Activated CD4-positive, alpha-beta T cell treated with anti-CD3 and anti-CD28 coated beads for 36 hours (primary cell): ENCODE measurements around the gene XYLB. TPM values are rescaled to one million over a fixed set of nuclear protein-coding genes. Genes with fewer than 3 reads are reported as not detected.
A peak's percentile ranks its signal among the peaks of the same experiment; 100 is the strongest.

Experiments
- ATAC-seq: fragments of 200-7000 bp; cut with Tn5 transposase; one replicate; pipeline ENCODE4 v1.10.0; 2021; ENCODE audit warnings: mild to moderate bottlenecking, moderate library complexity
- CTCF ChIA-PET: fragments of 350-600 bp; sonication (Branson Sonifier 250); formaldehyde crosslinking; loops from one replicate; lab custom pipeline; 2021; ENCODE audit warnings: antibody characterized with exemption; lab: Charles Lee
- POLR2A ChIA-PET: fragments of 350-600 bp; sonication (Branson Sonifier 250); formaldehyde crosslinking; loops from one replicate; lab custom pipeline; 2021; ENCODE audit warnings: antibody characterized with exemption, inconsistent platforms; lab: Charles Lee
- DNase-seq: peaks from one replicate; pipeline ENCODE4 v3.0.0-alpha.2; 2020
- H3K27ac Mint-ChIP-seq: one replicate; pipeline ENCODE4 v1.8.0; 2021; ENCODE audit warnings: mixed read lengths
- H3K27me3 Mint-ChIP-seq: one replicate; pipeline ENCODE4 v1.8.0; 2021; ENCODE audit warnings: mixed read lengths
- H3K36me3 Mint-ChIP-seq: one replicate; pipeline ENCODE4 v1.8.0; 2021; ENCODE audit warnings: low read depth, mixed read lengths
- H3K4me1 Mint-ChIP-seq: one replicate; pipeline ENCODE4 v1.8.0; 2021; ENCODE audit warnings: mixed read lengths
- H3K4me3 Mint-ChIP-seq: one replicate; pipeline ENCODE4 v1.8.0; 2021; ENCODE audit warnings: mild to moderate bottlenecking, moderate library complexity, mixed read lengths
- H3K9me3 Mint-ChIP-seq: one replicate; pipeline ENCODE4 v1.8.0; 2021; ENCODE audit warnings: low read depth, mixed read lengths
- intact Hi-C, 2 experiments: fragments of 100-400 bp; cut with DNase I in 1 of 2; cut with micrococcal nuclease in 1 of 2; formaldehyde crosslinking; loops; one replicate each; pipeline versions ENCODE4 v1.14.2 to v1.15.1; 2022 to 2024; cut with DNase I, micrococcal nuclease
- total RNA-seq, 2 experiments: library from RNA; stranded (reverse); gene quantifications; one replicate each; pipeline ENCODE4 v1.2.3, GENCODE V29; 2021

Gene XYLB
- total RNA-seq, 2 experiments from 2014 or later: 5.0 to 5.3 TPM

- H3K36me3 Mint-ChIP-seq: no peaks in the 10 kb centered on the region
Observed at GRCh38 chr3:38327335-38328009, 19.1 kb upstream of the XYLB start.

GRCh38 chr3:38331257-38332022 lies 15.1 kb upstream of the XYLB start:
- Mint-ChIP-seq H3K4me3 (no peak overlapping the region), H3K9me3 (no peaks in the 10 kb centered on the region), H3K27me3 (peaks cover 3% of the 10 kb centered on the region), H3K4me1 (peaks cover 3% of the 10 kb centered on the region), H3K27ac (no peak overlapping the region), H3K36me3 (no peaks in the 10 kb centered on the region)
- ATAC-seq (no peak), DNase-seq (no peak)
- POLR2A ChIA-PET: no interaction called here
- CTCF ChIA-PET: interaction anchor here (0.6 to 1.0 kb wide), 3 partner anchors 9 to 109 kb away, joined by 3 read pairs; partner anchors contain the start of gene XYLB
- intact Hi-C loops: no loop called here

More at GRCh38 chr3:38327335-38328009, 19.1 kb upstream of the XYLB start:
- peak; percentile 83 for ATAC-seq
- no peak for DNase-seq
- POLR2A ChIA-PET: no interaction called here
- Mint-ChIP-seq H3K27me3 (no peaks in the 10 kb centered on the region), H3K27ac (no peak overlapping the region), H3K4me1 (peaks cover 3% of the 10 kb centered on the region), H3K9me3 (no peaks in the 10 kb centered on the region), H3K4me3 (no peak overlapping the region)
- CTCF ChIA-PET: interaction anchor here (0.8 to 1.1 kb wide), 2 partner anchors 18 to 296 kb away, joined by 3 read pairs; no protein-coding TSS in a partner anchor
- intact Hi-C loops: no loop called here

GRCh38 chr3:38332201-38332600 lies 14.4 kb upstream of the XYLB start:
- ChIA-PET POLR2A (no interaction called here), CTCF (interaction anchor here (0.9 to 1.0 kb wide), 2 partner anchors 15 to 110 kb away, joined by 3 read pairs; partner anchors contain the start of gene XYLB)
- peaks cover 3% of the 10 kb centered on the region for H3K27me3 Mint-ChIP-seq
- no peaks in the 10 kb centered on the region for H3K9me3 Mint-ChIP-seq
- DNase-seq (no peak), ATAC-seq (no peak)
- peaks cover 3% of the 10 kb centered on the region for H3K4me1 Mint-ChIP-seq
- intact Hi-C loops: no loop called here
- no peaks in the 10 kb centered on the region for H3K36me3 Mint-ChIP-seq
- H3K27ac Mint-ChIP-seq: no peak overlapping the region
- H3K4me3 Mint-ChIP-seq: no peak overlapping the region

GRCh38 chr3:38334142-38335055 lies 12.2 kb upstream of the XYLB start:
- H3K36me3 Mint-ChIP-seq: no peaks in the 10 kb centered on the region
- POLR2A ChIA-PET: no interaction called here
- no peaks in the 10 kb centered on the region for H3K4me1 Mint-ChIP-seq
- intact Hi-C loops: no loop called here
- CTCF ChIA-PET: interaction anchor here (0.9 to 1.4 kb wide), 2 partner anchors 13 to 135 kb away, joined by 5 to 7 read pairs; partner anchors contain the start of gene XYLB
- H3K9me3 Mint-ChIP-seq: no peaks in the 10 kb centered on the region
- no peak overlapping the region for H3K27ac Mint-ChIP-seq
- peaks cover 3% of the 10 kb centered on the region for H3K27me3 Mint-ChIP-seq
- H3K4me3 Mint-ChIP-seq: no peak overlapping the region
- DNase-seq: no peak
- ATAC-seq: no peak

- intact Hi-C loops: no loop called here
- no peak overlapping the region for H3K4me3 Mint-ChIP-seq
- no peak for ATAC-seq
- H3K27me3 Mint-ChIP-seq: peaks cover 3% of the 10 kb centered on the region
- no peaks in the 10 kb centered on the region for H3K9me3 Mint-ChIP-seq
- H3K27ac Mint-ChIP-seq: no peak overlapping the region
- ChIA-PET POLR2A (interaction anchor here (0.6 kb wide), 1 partner anchor 9 kb away, joined by 3 read pairs; no protein-coding TSS in a partner anchor), CTCF (interaction anchor here (0.6 to 0.9 kb wide), 3 partner anchors 134 to 326 kb away, joined by 3 to 5 read pairs (median 3); no protein-coding TSS in a partner anchor)
- no peaks in the 10 kb centered on the region for H3K4me1 Mint-ChIP-seq
- no peaks in the 10 kb centered on the region for H3K36me3 Mint-ChIP-seq
- no peak for DNase-seq
Observed at GRCh38 chr3:38335263-38335662, 11.3 kb upstream of the XYLB start.

- Mint-ChIP-seq H3K36me3 (no peaks in the 10 kb centered on the region), H3K4me3 (no peak overlapping the region), H3K9me3 (no peaks in the 10 kb centered on the region), H3K27me3 (peaks cover 3% of the 10 kb centered on the region), H3K27ac (no peak overlapping the region), H3K4me1 (no peaks in the 10 kb centered on the region)
- ChIA-PET POLR2A (no interaction called here), CTCF (no interaction called here)
- intact Hi-C loops: no loop called here
- DNase-seq (no peak), ATAC-seq (no peak)
Observed at GRCh38 chr3:38337703-38338102, 8.9 kb upstream of the XYLB start.

GRCh38 chr3:38343797-38344594 lies 2.6 kb upstream of the XYLB start:
- Mint-ChIP-seq H3K4me3 (no peak overlapping the region), H3K36me3 (no peaks in the 10 kb centered on the region), H3K9me3 (no peaks in the 10 kb centered on the region), H3K27me3 (peaks cover 2% of the 10 kb centered on the region), H3K4me1 (peaks cover 2% of the 10 kb centered on the region), H3K27ac (no peak overlapping the region)
- ChIA-PET POLR2A (interaction anchor here (0.6 kb wide), 1 partner anchor 25 kb away, joined by 3 read pairs; no protein-coding TSS in a partner anchor), CTCF (interaction anchor here (0.7 to 1.2 kb wide), 5 partner anchors 56 to 226 kb away, joined by 3 to 4 read pairs (median 3); no protein-coding TSS in a partner anchor)
- no peak for ATAC-seq
- DNase-seq: no peak
- intact Hi-C loops: no loop called here

GRCh38 chr3:38345879-38346586 lies 552 bp upstream of the XYLB start:
- POLR2A ChIA-PET: interaction anchor here (0.6 kb wide), 1 partner anchor 217 kb away, joined by 3 read pairs; no protein-coding TSS in a partner anchor
- Mint-ChIP-seq H3K9me3 (no peaks in the 10 kb centered on the region), H3K4me1 (peaks cover 2% of the 10 kb centered on the region), H3K27ac (no peak overlapping the region), H3K27me3 (peaks cover 2% of the 10 kb centered on the region), H3K4me3 (peak overlapping the region; percentile 70), H3K36me3 (no peaks in the 10 kb centered on the region)
- intact Hi-C loops: loop anchor here (1.0 to 5.0 kb wide), 9 partner anchors 108 to 489 kb away; partner anchors contain the start of genes ACAA1 (in 2 of the 2), EXOG (in 1 of the 2) and OXSR1 (in 1 of the 2)
- DNase-seq: no peak
- CTCF ChIA-PET: interaction anchor here (0.6 to 2.0 kb wide), 25 partner anchors 12 to 654 kb away, joined by 3 to 27 read pairs (median 4); partner anchors contain the start of genes ACAA1 and EXOG
- ATAC-seq: no peak

- Mint-ChIP-seq H3K9me3 (no peaks in the 10 kb centered on the region), H3K27me3 (peaks cover 2% of the 10 kb centered on the region), H3K27ac (no peak overlapping the region), H3K4me1 (peaks cover 2% of the 10 kb centered on the region), H3K4me3 (peak overlapping the region; percentile 70), H3K36me3 (peaks cover 7% of the 10 kb centered on the region)
- ATAC-seq (no peak), DNase-seq (no peak)
- ChIA-PET CTCF (interaction anchor here (0.9 to 1.4 kb wide), 4 partner anchors 14 to 146 kb away, joined by 4 to 7 read pairs (median 5); no protein-coding TSS in a partner anchor), POLR2A (interaction anchor here (1.0 to 1.1 kb wide), 2 partner anchors 183 to 211 kb away, joined by 3 read pairs; partner anchors contain the start of gene ACAA1)
- intact Hi-C loops: loop anchor here (2.0 to 5.0 kb wide), 4 partner anchors 211 to 490 kb away; partner anchors contain the start of gene ACAA1 (in 2 of the 2)
Observed at GRCh38 chr3:38347421-38348200, 1.0 kb downstream of the XYLB start.
